ENCODE measurements around the gene FAT1.
A peak's percentile ranks its signal among the peaks of the same experiment; 100 is the strongest.

Gene FAT1

GRCh38 chr4:186722796-186723291 lies 812 bp downstream of the FAT1 start:
- no peak for DNase-seq

- DNase-seq, result peak in 1 of 2 experiments; percentile 5
These were observed 3.5 kb downstream of the FAT1 start for GRCh38 chr4:186719925-186720694.

GRCh38 chr4:186717556-186717955 lies 6.1 kb downstream of the FAT1 start:
- no peak for DNase-seq

GRCh38 chr4:186715077-186715476 lies 8.6 kb downstream of the FAT1 start:
- no peak for DNase-seq

- no peak for DNase-seq
These were observed 9.5 kb downstream of the FAT1 start for GRCh38 chr4:186714006-186714675.

GRCh38 chr4:186712690-186713089 lies 11.0 kb downstream of the FAT1 start:
- no peak for DNase-seq

GRCh38 chr4:186710521-186711119 lies 13.0 kb downstream of the FAT1 start:
- no peak for DNase-seq

GRCh38 chr4:186709517-186709916 lies 14.1 kb downstream of the FAT1 start:
- DNase-seq, result no peak

- DNase-seq, result no peak
These were observed 15.1 kb downstream of the FAT1 start for GRCh38 chr4:186708554-186708953.

- no peak for DNase-seq
These were observed 15.7 kb downstream of the FAT1 start for GRCh38 chr4:186707996-186708395.

GRCh38 chr4:186707574-186707973 lies 16.1 kb downstream of the FAT1 start:
- DNase-seq, result no peak

GRCh38 chr4:186704057-186704456 lies 19.6 kb downstream of the FAT1 start:
- no peak for DNase-seq

- no peak for DNase-seq
These were observed 20.1 kb downstream of the FAT1 start for GRCh38 chr4:186703510-186703909.

- no peak for DNase-seq
These were observed 20.7 kb downstream of the FAT1 start for GRCh38 chr4:186702940-186703339.

- no peak for DNase-seq
These were observed 21.4 kb downstream of the FAT1 start for GRCh38 chr4:186702297-186702696.

- DNase-seq, result no peak
These were observed 21.9 kb downstream of the FAT1 start for GRCh38 chr4:186701788-186702187.

GRCh38 chr4:186701273-186701672 lies 22.4 kb downstream of the FAT1 start:
- peak in 1 of 2 experiments; percentile 19 for DNase-seq

GRCh38 chr4:186700746-186701145 lies 22.9 kb downstream of the FAT1 start:
- no peak for DNase-seq

GRCh38 chr4:186699881-186700397 lies 23.7 kb downstream of the FAT1 start:
- DNase-seq, result no peak

- DNase-seq, result no peak
These were observed 24.4 kb downstream of the FAT1 start for GRCh38 chr4:186699298-186699697.

- DNase-seq, result no peak
These were observed 25.1 kb downstream of the FAT1 start for GRCh38 chr4:186698525-186698924.

GRCh38 chr4:186698028-186698427 lies 25.6 kb downstream of the FAT1 start:
- DNase-seq, result no peak

- no peak for DNase-seq
These were observed 28.3 kb downstream of the FAT1 start for GRCh38 chr4:186695392-186695791.

GRCh38 chr4:186693894-186694293 lies 29.8 kb downstream of the FAT1 start:
- no peak for DNase-seq
